ENCODE results near the gene KLC1. TPM values are rescaled to one million over a fixed set of nuclear protein-coding genes. Genes with fewer than 3 reads are reported as not detected.

Gene KLC1
- total RNA-seq, 1 donor from 2014 or later: 266 TPM

GRCh38 chr14:103726474-103726873 lies 97.5 kb downstream of the KLC1 start:
- DNase-seq (ENCODE audit: low read depth): no peak
- no peaks in the 10 kb centered on the region for H3K27me3 ChIP-seq (ENCODE audit: control insufficient read depth, insufficient read depth, low read length)
- H3K4me3 ChIP-seq (ENCODE audit: low read depth, low read length): no peak overlapping the region
- no peaks in the 10 kb centered on the region for H3K36me3 ChIP-seq (ENCODE audit: control insufficient read depth, insufficient read depth, low read length)
- TF ChIP-seq CTCF (IDR thresholded peaks at IDR 0.05; ENCODE audit: insufficient read depth, low read length, poor library complexity, severe bottlenecking): no peak

- DNase-seq (ENCODE audit: low read depth): no peak
- Histone ChIP-seq H3K27me3 (ENCODE audit: control insufficient read depth, insufficient read depth, low read length) (no peaks in the 10 kb centered on the region), H3K4me3 (ENCODE audit: low read depth, low read length) (no peak overlapping the region), H3K36me3 (ENCODE audit: control insufficient read depth, insufficient read depth, low read length) (no peaks in the 10 kb centered on the region)
- TF ChIP-seq CTCF (IDR thresholded peaks at IDR 0.05; ENCODE audit: insufficient read depth, low read length, poor library complexity, severe bottlenecking): no peak
These were observed 98.4 kb downstream of the KLC1 start for GRCh38 chr14:103727313-103727980.

GRCh38 chr14:103728141-103728540 lies 99.1 kb downstream of the KLC1 start:
- no peak for DNase-seq (ENCODE audit: low read depth)
- no peak overlapping the region for H3K4me3 ChIP-seq (ENCODE audit: low read depth, low read length)
- H3K27me3 ChIP-seq (ENCODE audit: control insufficient read depth, insufficient read depth, low read length): no peaks in the 10 kb centered on the region
- TF ChIP-seq CTCF (IDR thresholded peaks at IDR 0.05; ENCODE audit: insufficient read depth, low read length, poor library complexity, severe bottlenecking): no peak
- H3K36me3 ChIP-seq (ENCODE audit: control insufficient read depth, insufficient read depth, low read length): peaks cover 1% of the 10 kb centered on the region

GRCh38 chr14:103728721-103729120 lies 99.7 kb downstream of the KLC1 start:
- H3K27me3 ChIP-seq (ENCODE audit: control insufficient read depth, insufficient read depth, low read length): no peaks in the 10 kb centered on the region
- no peak for DNase-seq (ENCODE audit: low read depth)
- H3K36me3 ChIP-seq (ENCODE audit: control insufficient read depth, insufficient read depth, low read length): peaks cover 1% of the 10 kb centered on the region
- no peak overlapping the region for H3K4me3 ChIP-seq (ENCODE audit: low read depth, low read length)
- no peak for TF ChIP-seq CTCF (IDR thresholded peaks at IDR 0.05; ENCODE audit: insufficient read depth, low read length, poor library complexity, severe bottlenecking)

GRCh38 chr14:103729496-103730448 lies 100.8 kb downstream of the KLC1 start:
- DNase-seq (ENCODE audit: low read depth): no peak
- Histone ChIP-seq H3K36me3 (ENCODE audit: control insufficient read depth, insufficient read depth, low read length) (peaks cover 1% of the 10 kb centered on the region), H3K4me3 (ENCODE audit: low read depth, low read length) (no peak overlapping the region), H3K27me3 (ENCODE audit: control insufficient read depth, insufficient read depth, low read length) (no peaks in the 10 kb centered on the region)
- no peak for TF ChIP-seq CTCF (IDR thresholded peaks at IDR 0.05; ENCODE audit: insufficient read depth, low read length, poor library complexity, severe bottlenecking)

Data from kidney epithelial cell (primary cell).